GM12878 (cell line): ENCODE data around the gene ITSN2. TPM values are rescaled to one million over a fixed set of nuclear protein-coding genes. Genes with fewer than 3 reads are reported as not detected.

ENCODE experiments used
- ATAC-seq: fragments of 200-7000 bp; cut with Tn5 transposase; 3 replicates; pipeline ENCODE4 v1.9.1; 2020; ENCODE audit warnings: mild to moderate bottlenecking, moderate library complexity
- BruUV-seq: library from RNA; stranded (reverse); fragments of 400-500 nt; replicated peaks from 2 replicates; lab custom pipeline; 2021; lab: Mats Ljungman, UMichigan
- CTCF ChIA-PET: fragments of 300-600 bp; sonication (Branson Sonifier 250); formaldehyde crosslinking; extraction: SDS; loops from one replicate; lab custom pipeline; 2021; ENCODE audit warnings: inconsistent platforms; lab: Yijun Ruan, JAX
- POLR2A ChIA-PET: fragments of 350-600 bp; formaldehyde crosslinking; extraction: SDS; loops from one replicate; lab custom pipeline; 2021; ENCODE audit warnings: inconsistent platforms; lab: Charles Lee
- RAD21 ChIA-PET: fragments of 300-600 bp; sonication (Branson Sonifier 250); formaldehyde crosslinking; loops from one replicate; lab custom pipeline; 2023; ENCODE audit warnings: antibody characterized with exemption; ENCODE audit not compliant: unreplicated experiment; lab: Charles Lee
- SMC1A ChIA-PET: fragments of 300-600 bp; sonication (Branson Sonifier 250); formaldehyde crosslinking; loops from one replicate; lab custom pipeline; 2023; ENCODE audit not compliant: unreplicated experiment, uncharacterized antibody; lab: Charles Lee
- DNase-seq: peaks from one replicate; pipeline ENCODE4 v3.0.0-alpha.2; 2011; ENCODE audit warnings: low read depth, low spot score
- FAIRE-seq: peaks from 3 replicates; lab custom pipeline; 2011; peaks lifted over from hg19 to GRCh38; lab: Jason Lieb, UNC
- H2AFZ ChIP-seq: 2 replicates; pipeline ENCODE4 v1.6.0; 2011; ENCODE audit warnings: low read depth, low read length, control low read depth; ENCODE audit not compliant: control insufficient read depth
- H3K27ac ChIP-seq: 2 replicates; pipeline ENCODE4 v1.5.1; 2011; ENCODE audit warnings: control low read depth; ENCODE audit not compliant: control insufficient read depth, insufficient read depth
- H3K27me3 ChIP-seq, 2 experiments: replicated peaks in 1 of 2; 2 replicates each; pipeline versions ENCODE4 v1.6.0 to v1.6.1; 2011; ENCODE audit warnings: low read length in 1 of 2; ENCODE audit not compliant: control insufficient read depth in 2 of 2, insufficient read depth in 2 of 2
- H3K36me3 ChIP-seq, 2 experiments: 2 replicates each; pipeline ENCODE4 v1.5.1; 2011; ENCODE audit warnings: low read length in 1 of 2; ENCODE audit not compliant: control insufficient read depth in 2 of 2, insufficient read depth in 2 of 2
- H3K4me1 ChIP-seq: 2 replicates; pipeline ENCODE4 v1.6.1; 2011; ENCODE audit warnings: mild to moderate bottlenecking, low read length, moderate library complexity, mixed read lengths; ENCODE audit not compliant: control insufficient read depth, insufficient read depth
- H3K4me2 ChIP-seq: 2 replicates; pipeline ENCODE4 v1.6.0; 2011; ENCODE audit warnings: control low read depth; ENCODE audit not compliant: control insufficient read depth, insufficient read depth
- H3K4me3 ChIP-seq: fragments of 200-600 bp; sonication (generic); 2 replicates; pipeline ENCODE4 v1.5.1; 2016
- H3K79me2 ChIP-seq: 2 replicates; pipeline ENCODE4 v1.6.0; 2011; ENCODE audit warnings: low read length; ENCODE audit not compliant: control insufficient read depth, insufficient read depth
- H3K9ac ChIP-seq: 2 replicates; pipeline ENCODE4 v1.8.0; 2011; ENCODE audit warnings: low read length, control low read depth, mixed read lengths; ENCODE audit not compliant: control insufficient read depth, insufficient read depth
- H3K9me3 ChIP-seq: replicated peaks from 3 replicates; pipeline ENCODE4 v1.5.1; 2011; ENCODE audit warnings: mild to moderate bottlenecking, low read length; ENCODE audit not compliant: control insufficient read depth, insufficient read depth
- H4K20me1 ChIP-seq: 2 replicates; pipeline ENCODE4 v1.6.0; 2011; ENCODE audit not compliant: control insufficient read depth, insufficient read depth
- BCL11A ChIP-seq: IDR thresholded peaks from 2 replicates; pipeline ENCODE4 v1.6.1; 2011; ENCODE audit warnings: low read depth, low read length
- CTCF ChIP-seq, 3 experiments: IDR thresholded peaks in 2 of 3; conservative IDR thresholded peaks in 1 of 3; 2 replicates each; pipeline ENCODE4 v1.5.1; 2011; ENCODE audit warnings: low read depth in 3 of 3, low read length in 3 of 3, mild to moderate bottlenecking in 3 of 3, control low read depth in 2 of 3, moderate library complexity in 2 of 3, inconsistent platforms in 1 of 3, mixed read lengths in 1 of 3; ENCODE audit not compliant: control insufficient read depth in 2 of 3, insufficient read depth in 1 of 3; ENCODE audit errors: extremely low read depth in 1 of 3
- E2F8 ChIP-seq: fragments of 450-650 bp; IDR thresholded peaks from 2 replicates; pipeline ENCODE4 v1.6.1; 2018; ENCODE audit warnings: mild to moderate bottlenecking, low read depth, moderate library complexity; ENCODE audit not compliant: partially characterized antibody
- MYC ChIP-seq: IDR thresholded peaks from 2 replicates; pipeline ENCODE4 v1.6.1; 2011; ENCODE audit warnings: mild to moderate bottlenecking, low read length, moderate library complexity, inconsistent platforms; ENCODE audit not compliant: insufficient read depth, insufficient replicate concordance, insufficient read length, severe bottlenecking
- PRDM15 ChIP-seq: fragments of 450-650 bp; formaldehyde crosslinking; IDR thresholded peaks from 2 replicates; pipeline ENCODE4 v1.4.0; 2020; ENCODE audit warnings: mild to moderate bottlenecking, moderate library complexity
- RAD51 ChIP-seq: fragments of 450-650 bp; IDR thresholded peaks from 2 replicates; pipeline ENCODE4 v1.6.1; 2016; ENCODE audit warnings: moderate library complexity, mild to moderate bottlenecking, inconsistent platforms
- RFX5 ChIP-seq: IDR thresholded peaks from 2 replicates; pipeline ENCODE4 v1.6.1; 2011; ENCODE audit warnings: low read depth, low read length, improper control_type of control experiment
- SPI1 ChIP-seq: IDR thresholded peaks from 2 replicates; pipeline ENCODE4 v1.6.1; 2011; ENCODE audit warnings: low read depth, mild to moderate bottlenecking, low read length, moderate library complexity, borderline replicate concordance; ENCODE audit not compliant: insufficient read depth
- SREBF1 ChIP-seq: IDR thresholded peaks from 2 replicates; pipeline ENCODE4 v1.6.1; 2012; ENCODE audit warnings: mild to moderate bottlenecking, low read length
- TCF12 ChIP-seq: IDR thresholded peaks from 2 replicates; pipeline ENCODE4 v1.6.1; 2011; ENCODE audit warnings: low read depth, mild to moderate bottlenecking, low read length
- USF2 ChIP-seq: IDR thresholded peaks from 2 replicates; pipeline ENCODE4 v1.6.1; 2011; ENCODE audit warnings: low read depth, low read length, improper control_type of control experiment, borderline replicate concordance
- ZNF217 ChIP-seq: fragments of 450-650 bp; IDR thresholded peaks from 2 replicates; pipeline ENCODE4 v1.6.1; 2017; ENCODE audit warnings: antibody characterized with exemption, mild to moderate bottlenecking
- ZNF24 ChIP-seq: fragments of 450-650 bp; IDR thresholded peaks from 2 replicates; pipeline ENCODE4 v1.6.1; 2017; ENCODE audit warnings: antibody characterized with exemption, mild to moderate bottlenecking
- WGBS: methylation state at CpG from one replicate; pipeline ENCODE4 v1.1.6; 2016; ENCODE audit warnings: low lambda C conversion rate; ENCODE audit not compliant: insufficient replicate concordance, insufficient coverage; ENCODE audit errors: missing lambda C conversion rate; 5-methylcytosine and 5-hydroxymethylcytosine counted together
- in situ Hi-C: fragments of 300-500 bp; cut with MboI; formaldehyde crosslinking; loops from 9 replicates; pipeline ENCODE4 v1.14.3; 2018; ENCODE audit warnings: mixed read lengths
- intact Hi-C: fragments of 100-400 bp; cut with micrococcal nuclease; formaldehyde crosslinking; loops from one replicate; pipeline ENCODE4 v1.14.2; 2022; ENCODE audit not compliant: unreplicated experiment
- polyA plus RNA-seq, 11 experiments: library from polyadenylated mRNA; depleted of rRNA in 4 of 11; unstranded in 6 of 11; stranded (reverse) in 5 of 11; fragments of >200 nt; fragmentation: Nextera tagmentation in 4 of 11; fragmentation: Illumina TruSeq in 1 of 11; extraction: Ambion mirVana in 4 of 11; extraction: Trizol in 1 of 11; gene quantifications; 1 replicate in 1 of 11; 2 replicates in 10 of 11; pipeline versions ENCODE4 v1.2.1 to v1.2.3, GENCODE V29; 2011 to 2016; ENCODE audit warnings: inconsistent platforms in 2 of 11, missing spikeins in 2 of 11, low read depth in 1 of 11
- total RNA-seq, 4 experiments: library from RNA; depleted of rRNA in 3 of 4; stranded (reverse); fragments of >200 nt in 3 of 4; fragmentation: Illumina TruSeq in 1 of 4; extraction: Trizol in 1 of 4; gene quantifications; 2 replicates each; pipeline versions ENCODE4 v1.2.1 to v1.2.3, GENCODE V29; 2013 to 2021

Gene ITSN2
- total and polyA plus RNA-seq, 10 of the 15 experiments (the other 5 are each of a cell fraction or from before 2014, with no cell fraction given): 20.5 to 80.0 (median 54.7) TPM

GRCh38 chr2:24182507-24182906 is 177.8 kb downstream of the ITSN2 start:
- no peak for DNase-seq
- ChIA-PET CTCF (no interaction called here), RAD21 (no interaction called here), SMC1A (no interaction called here), POLR2A (interaction anchor here (0.5 kb wide), 1 partner anchor 148 kb away, joined by 3 read pairs; no protein-coding TSS in a partner anchor)
- intact Hi-C loops: no loop called here
- FAIRE-seq: no peak
- TF ChIP-seq RAD51 (no peak), ZNF217 (no peak), PRDM15 (CRISPR knock-in tag) (no peak), BCL11A (no peak), RFX5 (no peak), TCF12 (no peak), SPI1 (no peak), E2F8 (no peak), ZNF24 (no peak), USF2 (no peak), CTCF (IDR thresholded peaks at IDR 0.05 in 2 of 3, conservative IDR thresholded peaks at IDR 0.05 in 1 of 3; ENCODE audit: control insufficient read depth in 2 of 3, extremely low read depth in 1 of 3, insufficient read depth in 1 of 3, low read depth in 3 of 3, low read length in 3 of 3) (no peak), SREBF1 (no peak), MYC (no peak)
- ATAC-seq: no peak
- Histone ChIP-seq H3K4me1 (no peaks in the 10 kb centered on the region), H3K4me3 (no peak overlapping the region), H3K27me3 (no peaks in the 10 kb centered on the region), H3K9ac (no peak overlapping the region), H4K20me1 (no peaks in the 10 kb centered on the region), H2AFZ (no peak overlapping the region), H3K27ac (no peak overlapping the region), H3K36me3 (no peaks in the 10 kb centered on the region), H3K4me2 (no peak overlapping the region), H3K9me3 (no peaks in the 10 kb centered on the region), H3K79me2 (no peaks in the 10 kb centered on the region)
- BruUV-seq: no TSS peak
- WGBS: 94% methylated on average over 7 of the region's 7 CpGs
- in situ Hi-C loops: no loop called here
